Progenitor cell of endocrine pancreas (in vitro differentiated cells): ENCODE results near the gene RELCH. TPM values are rescaled to one million over a fixed set of nuclear protein-coding genes. Genes with fewer than 3 reads are reported as not detected.

ENCODE experiments used
- DNase-seq: peaks from one replicate; pipeline ENCODE4 v3.0.0; 2021; ENCODE audit warnings: low spot score; ENCODE audit not compliant: unreplicated experiment
- H3K27ac Mint-ChIP-seq: 2 replicates; pipeline ENCODE4 v1.8.0; 2021; ENCODE audit warnings: mild to moderate bottlenecking, moderate library complexity, mixed read lengths
- H3K27me3 Mint-ChIP-seq: 2 replicates; pipeline ENCODE4 v1.8.0; 2021; ENCODE audit warnings: mixed read lengths
- H3K36me3 Mint-ChIP-seq: 2 replicates; pipeline ENCODE4 v1.8.0; 2022; ENCODE audit warnings: mixed read lengths; ENCODE audit not compliant: insufficient read depth
- H3K4me1 Mint-ChIP-seq: 2 replicates; pipeline ENCODE4 v1.8.0; 2021; ENCODE audit warnings: low read depth, mixed read lengths
- H3K4me3 Mint-ChIP-seq: 2 replicates; pipeline ENCODE4 v1.8.0; 2021; ENCODE audit warnings: low read depth, mild to moderate bottlenecking, moderate library complexity, mixed read lengths
- H3K9me3 Mint-ChIP-seq: 2 replicates; pipeline ENCODE4 v1.8.0; 2021; ENCODE audit warnings: low read depth, mixed read lengths
- total RNA-seq: library from RNA; stranded (reverse); gene quantifications from 2 replicates; pipeline ENCODE4 v1.2.1, GENCODE V29; 2021
- TF ChIP-seq, protein P1 (sequence below): fragments of 200-600 bp; sonication (generic); IDR thresholded peaks from one replicate; pipeline ENCODE4 v1.5.0; 2021; ENCODE audit warnings: antibody characterized with exemption, mild to moderate bottlenecking; ENCODE audit not compliant: unreplicated experiment

Gene RELCH
- total RNA-seq, 1 donor from 2014 or later, result 34.7 TPM

DNA sequence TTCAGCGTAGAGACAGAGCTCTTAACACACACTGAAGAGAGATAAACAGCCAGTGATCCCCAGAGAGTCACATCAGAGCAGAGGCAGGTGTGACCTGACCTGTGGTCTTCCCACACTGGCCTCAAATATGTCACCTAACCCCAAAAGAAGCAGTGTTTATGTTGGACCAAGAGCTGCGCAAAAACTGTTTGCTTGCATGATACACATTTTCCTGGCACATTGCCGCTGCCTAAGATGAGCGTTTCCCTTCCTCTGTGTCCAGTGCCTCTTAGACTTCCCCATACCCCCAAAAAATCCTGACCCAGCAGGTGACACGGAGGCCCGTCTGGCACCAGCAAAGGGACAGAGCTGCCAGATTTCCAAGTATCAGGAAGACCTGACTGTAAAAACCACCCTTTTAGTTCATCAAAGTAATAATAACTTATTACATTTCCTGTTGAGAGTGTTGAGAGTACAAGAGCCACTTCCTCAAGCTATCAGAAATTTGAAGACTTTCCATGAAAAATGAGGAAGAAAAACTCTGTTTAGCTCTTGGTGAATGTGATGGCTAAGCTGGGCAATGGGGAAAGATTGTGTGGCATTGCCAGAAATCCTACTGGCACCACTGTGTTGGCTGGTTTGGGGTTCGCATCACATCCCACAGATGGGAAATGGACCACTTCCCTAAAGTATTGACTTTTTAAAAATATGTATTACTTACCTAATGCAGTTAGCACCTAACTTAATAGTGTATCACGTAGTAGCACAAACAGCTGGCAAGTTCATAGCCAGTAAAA, 144.7 kb downstream of the RELCH start:
- no peak for DNase-seq
- Mint-ChIP-seq H3K9me3 (no peaks in the 10 kb centered on the region), H3K4me3 (no peak overlapping the region), H3K4me1 (peaks cover 16% of the 10 kb centered on the region), H3K27me3 (peaks cover 40% of the 10 kb centered on the region), H3K36me3 (no peaks in the 10 kb centered on the region), H3K27ac (no peak overlapping the region)
- TF ChIP-seq, protein P1, sequence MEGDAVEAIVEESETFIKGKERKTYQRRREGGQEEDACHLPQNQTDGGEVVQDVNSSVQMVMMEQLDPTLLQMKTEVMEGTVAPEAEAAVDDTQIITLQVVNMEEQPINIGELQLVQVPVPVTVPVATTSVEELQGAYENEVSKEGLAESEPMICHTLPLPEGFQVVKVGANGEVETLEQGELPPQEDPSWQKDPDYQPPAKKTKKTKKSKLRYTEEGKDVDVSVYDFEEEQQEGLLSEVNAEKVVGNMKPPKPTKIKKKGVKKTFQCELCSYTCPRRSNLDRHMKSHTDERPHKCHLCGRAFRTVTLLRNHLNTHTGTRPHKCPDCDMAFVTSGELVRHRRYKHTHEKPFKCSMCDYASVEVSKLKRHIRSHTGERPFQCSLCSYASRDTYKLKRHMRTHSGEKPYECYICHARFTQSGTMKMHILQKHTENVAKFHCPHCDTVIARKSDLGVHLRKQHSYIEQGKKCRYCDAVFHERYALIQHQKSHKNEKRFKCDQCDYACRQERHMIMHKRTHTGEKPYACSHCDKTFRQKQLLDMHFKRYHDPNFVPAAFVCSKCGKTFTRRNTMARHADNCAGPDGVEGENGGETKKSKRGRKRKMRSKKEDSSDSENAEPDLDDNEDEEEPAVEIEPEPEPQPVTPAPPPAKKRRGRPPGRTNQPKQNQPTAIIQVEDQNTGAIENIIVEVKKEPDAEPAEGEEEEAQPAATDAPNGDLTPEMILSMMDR, result no peak

GRCh38 chr18:62332431-62332830, 145.4 kb downstream of the RELCH start:
- Mint-ChIP-seq H3K27me3 (peaks cover 33% of the 10 kb centered on the region), H3K9me3 (no peaks in the 10 kb centered on the region)

GRCh38 chr18:62332964-62333695, 146.1 kb downstream of the RELCH start:
- peaks cover 26% of the 10 kb centered on the region for H3K27me3 Mint-ChIP-seq
- H3K4me3 Mint-ChIP-seq, result no peak overlapping the region
- DNase-seq, result no peak
- H3K27ac Mint-ChIP-seq, result no peak overlapping the region
- TF ChIP-seq, protein P1, result no peak
- no peaks in the 10 kb centered on the region for H3K36me3 Mint-ChIP-seq
- peaks cover 16% of the 10 kb centered on the region for H3K4me1 Mint-ChIP-seq
- no peaks in the 10 kb centered on the region for H3K9me3 Mint-ChIP-seq

More at GRCh38 chr18:62332431-62332830, 145.4 kb downstream of the RELCH start:
- DNase-seq, result no peak
- no peak overlapping the region for H3K27ac Mint-ChIP-seq
- TF ChIP-seq, protein P1, result no peak
- H3K36me3 Mint-ChIP-seq, result no peaks in the 10 kb centered on the region
- H3K4me3 Mint-ChIP-seq, result no peak overlapping the region
- peaks cover 18% of the 10 kb centered on the region for H3K4me1 Mint-ChIP-seq

DNA sequence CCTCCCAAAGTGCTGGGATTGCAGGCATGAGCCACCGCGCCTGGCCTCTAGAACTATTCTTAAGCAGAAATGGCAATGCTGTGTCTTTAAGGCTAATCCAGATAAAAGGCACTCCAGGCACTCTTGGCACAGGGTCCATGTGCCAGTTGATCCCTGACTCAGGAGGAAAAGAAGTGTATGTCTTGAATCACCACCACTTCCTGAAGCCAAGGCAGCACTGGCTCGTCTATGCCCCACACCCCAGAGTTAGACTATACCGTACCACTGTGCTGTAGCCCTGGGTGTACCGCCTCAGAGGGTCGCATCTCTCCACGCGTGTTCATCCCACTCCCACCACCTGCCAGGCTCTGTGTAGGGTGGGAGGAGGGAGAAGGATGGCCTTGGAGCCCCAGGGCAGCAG, 147.1 kb downstream of the RELCH start:
- peaks cover 19% of the 10 kb centered on the region for H3K4me1 Mint-ChIP-seq
- no peaks in the 10 kb centered on the region for H3K9me3 Mint-ChIP-seq
- H3K27me3 Mint-ChIP-seq, result peaks cover 27% of the 10 kb centered on the region
- DNase-seq, result no peak
- no peak overlapping the region for H3K27ac Mint-ChIP-seq
- H3K4me3 Mint-ChIP-seq, result no peak overlapping the region
- no peaks in the 10 kb centered on the region for H3K36me3 Mint-ChIP-seq
- TF ChIP-seq, protein P1, result no peak

DNA sequence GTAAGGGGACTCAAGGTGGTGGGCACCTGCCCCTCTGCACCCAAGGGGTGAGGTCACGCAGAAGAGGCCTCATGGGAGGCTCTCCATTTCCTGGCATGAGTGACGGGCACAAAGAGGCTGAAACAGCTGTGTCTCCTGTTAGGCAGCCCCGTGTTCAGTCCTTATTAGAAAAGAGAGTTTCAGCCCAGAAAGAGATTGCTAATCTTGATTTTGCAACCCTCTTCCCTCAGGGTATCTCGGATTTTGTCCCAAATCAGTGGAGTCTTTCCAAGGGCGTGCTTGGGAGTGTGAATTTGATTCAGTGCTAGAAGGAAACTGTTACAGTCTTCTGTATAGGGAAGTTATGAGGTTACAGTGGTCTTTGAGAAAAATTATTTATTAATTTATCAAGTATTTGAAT, 148.4 kb downstream of the RELCH start:
- peaks cover 21% of the 10 kb centered on the region for H3K27me3 Mint-ChIP-seq
- H3K4me1 Mint-ChIP-seq, result peaks cover 13% of the 10 kb centered on the region
- DNase-seq, result no peak
- TF ChIP-seq, protein P1, result no peak
- H3K36me3 Mint-ChIP-seq, result no peaks in the 10 kb centered on the region
- H3K9me3 Mint-ChIP-seq, result no peaks in the 10 kb centered on the region
- no peak overlapping the region for H3K4me3 Mint-ChIP-seq
- no peak overlapping the region for H3K27ac Mint-ChIP-seq
